NCI-H2029 treated with DMSO at 0.1 percent for 48 hours (cell line): ENCODE measurements around the gene TTLL5.

Experiments
- DNase-seq: peaks from one replicate; lab custom pipeline; 2025; lab: John Stamatoyannopoulos, UW

The TTLL5 gene

GRCh38 chr14:75969891-75970290 is 308.8 kb downstream of the TTLL5 start:
- no peak for DNase-seq

- no peak for DNase-seq
These were observed 309.9 kb downstream of the TTLL5 start for GRCh38 chr14:75970989-75971388.

GRCh38 chr14:75971509-75971908 is 310.5 kb downstream of the TTLL5 start:
- DNase-seq: no peak

- DNase-seq: no peak
These were observed 311.9 kb downstream of the TTLL5 start for GRCh38 chr14:75972801-75973421.

- DNase-seq: no peak
These were observed 316.0 kb downstream of the TTLL5 start for GRCh38 chr14:75976826-75977581.

GRCh38 chr14:75977582-75977943 is 316.5 kb downstream of the TTLL5 start:
- DNase-seq: no peak

- no peak for DNase-seq
These were observed 317.2 kb downstream of the TTLL5 start for GRCh38 chr14:75978249-75978731.

GRCh38 chr14:75979071-75979571 is 318.1 kb downstream of the TTLL5 start:
- DNase-seq: no peak

- DNase-seq: no peak
These were observed 318.9 kb downstream of the TTLL5 start for GRCh38 chr14:75979648-75980565.

- DNase-seq: no peak
These were observed 319.8 kb downstream of the TTLL5 start for GRCh38 chr14:75980856-75981255.

GRCh38 chr14:75981426-75982265 is 320.6 kb downstream of the TTLL5 start, which contains the start of gene TGFB3:
Gene TGFB3, minus strand, starts transcription at chr14:75981995. Its CDS starts 1,102 bp downstream, at chr14:75980893.
- peak; percentile 24 for DNase-seq

- DNase-seq: no peak
These were observed 321.4 kb downstream of the TTLL5 start for GRCh38 chr14:75982266-75983018.

GRCh38 chr14:75983019-75983358 is 321.9 kb downstream of the TTLL5 start:
- no peak for DNase-seq

GRCh38 chr14:75984674-75985073 is 323.6 kb downstream of the TTLL5 start:
- no peak for DNase-seq

GRCh38 chr14:75985618-75986438 is 324.8 kb downstream of the TTLL5 start, which contains the start of gene IFT43:
Gene IFT43, plus strand, starts transcription at chr14:75985763. Its CDS starts 24 bp downstream, at chr14:75985787.
- DNase-seq: no peak

GRCh38 chr14:75986439-75986765 is 325.4 kb downstream of the TTLL5 start:
- no peak for DNase-seq

- DNase-seq: no peak
These were observed 326.3 kb downstream of the TTLL5 start for GRCh38 chr14:75987201-75987970.

- no peak for DNase-seq
These were observed 328.1 kb downstream of the TTLL5 start for GRCh38 chr14:75989134-75989533.

GRCh38 chr14:75990297-75990696 is 329.3 kb downstream of the TTLL5 start:
- DNase-seq: no peak
